GM13976 (cell line): ENCODE measurements around the gene MPP4.

ENCODE experiments used
- DNase-seq: peaks from one replicate; pipeline ENCODE4 v3.0.0; 2012; ENCODE audit warnings: low spot score
- CTCF ChIP-seq: IDR thresholded peaks from 2 replicates; pipeline ENCODE4 v1.5.1; 2012; ENCODE audit warnings: borderline replicate concordance, mild to moderate bottlenecking; ENCODE audit not compliant: insufficient read depth; ENCODE audit errors: extremely low read depth, missing control alignments, control extremely low read depth
- in situ Hi-C: fragments of 300-500 bp; cut with MboI; formaldehyde crosslinking; loops from one replicate; pipeline ENCODE4 v1.12.0; 2022; ENCODE audit warnings: low sequenced_read_pairs, mixed read lengths, inconsistent platforms; ENCODE audit not compliant: unreplicated experiment

MPP4 gene

GRCh38 chr2:201638326-201638725, 60.1 kb downstream of the MPP4 start:
- no peak for DNase-seq
- TF ChIP-seq CTCF: no peak
- in situ Hi-C loops: no loop called here

GRCh38 chr2:201633661-201634249, 64.7 kb downstream of the MPP4 start:
- DNase-seq: no peak
- in situ Hi-C loops: no loop called here
- TF ChIP-seq CTCF: no peak

GRCh38 chr2:201631041-201631440, 67.4 kb downstream of the MPP4 start:
- DNase-seq: no peak
- no peak for TF ChIP-seq CTCF
- in situ Hi-C loops: no loop called here

- no peak for TF ChIP-seq CTCF
- in situ Hi-C loops: no loop called here
Measured at GRCh38 chr2:201630577-201630976, 67.9 kb downstream of the MPP4 start.

GRCh38 chr2:201628545-201628944, 69.9 kb downstream of the MPP4 start:
- in situ Hi-C loops: no loop called here
- TF ChIP-seq CTCF: no peak
- DNase-seq: no peak

More at GRCh38 chr2:201630577-201630976, 67.9 kb downstream of the MPP4 start:
- no peak for DNase-seq

GRCh38 chr2:201622306-201622970, 76.0 kb downstream of the MPP4 start:
- DNase-seq: no peak
- TF ChIP-seq CTCF: no peak
- in situ Hi-C loops: no loop called here
